Gastrocnemius medialis (tissue), 4 donors: ENCODE measurements around the gene FRY. TPM values are rescaled to one million over a fixed set of nuclear protein-coding genes. Genes with fewer than 3 reads are reported as not detected.
A peak's percentile ranks its signal among the peaks of the same experiment; 100 is the strongest.

Experiments used
- ATAC-seq, 2 donors: fragments of 150-250 bp; one replicate each; pipeline ENCODE4 v1.9.1; 2016
- DNase-seq, 2 donors: peaks; one replicate each; pipeline ENCODE4 v3.0.0-alpha.2; 2019
- H3K27ac ChIP-seq, 4 donors: fragments of 200-600 bp; sonication (generic); 1 replicate in 1 of 4; 2 replicates in 3 of 4; pipeline ENCODE4 v1.5.1; 2016 to 2018; ENCODE audit warnings: mild to moderate bottlenecking in 2 of 4, moderate library complexity in 1 of 4
- H3K27me3 ChIP-seq, 3 donors: fragments of 200-600 bp; sonication (generic) in 2 of 3; 1 replicate in 1 of 3; 2 replicates in 2 of 3; pipeline versions ENCODE4 v1.5.1 to v1.6.0; 2016 to 2019; ENCODE audit warnings: mild to moderate bottlenecking in 1 of 3, moderate library complexity in 1 of 3
- H3K36me3 ChIP-seq, 2 donors: fragments of 200-600 bp; sonication (generic) in 1 of 2; one replicate each; pipeline ENCODE4 v1.5.1; 2017 to 2018
- H3K4me1 ChIP-seq, 2 donors: fragments of 200-600 bp; sonication (generic) in 1 of 2; one replicate each; pipeline ENCODE4 v1.5.1; 2016 to 2017; ENCODE audit warnings: mild to moderate bottlenecking in 2 of 2
- H3K4me3 ChIP-seq, 4 donors: fragments of 200-600 bp; sonication (generic) in 3 of 4; 1 replicate in 1 of 4; 2 replicates in 3 of 4; pipeline ENCODE4 v1.5.1; 2016 to 2019; ENCODE audit warnings: mild to moderate bottlenecking in 2 of 4
- H3K9me3 ChIP-seq, 3 donors: fragments of 200-600 bp; sonication (generic) in 2 of 3; 1 replicate in 1 of 3; 2 replicates in 2 of 3; pipeline ENCODE4 v1.5.1; 2016 to 2019
- POLR2A ChIP-seq, 2 donors: fragments of 450-650 bp; IDR thresholded peaks; one replicate each; pipeline ENCODE4 v1.6.1; 2017; ENCODE audit warnings: antibody characterized with exemption in 2 of 2, mild to moderate bottlenecking in 2 of 2, moderate library complexity in 2 of 2
- in situ Hi-C, 4 donors: fragments of 200-750 bp; cut with MboI; loops; one replicate each; pipeline versions ENCODE4 v1.15.0 to v1.8.0; 2017; ENCODE audit warnings: low sequenced_read_pairs in 4 of 4
- intact Hi-C: fragments of 100-400 bp; cut with DNase I; formaldehyde crosslinking; loops from one replicate; pipeline ENCODE4 v1.15.1; 2023; ENCODE audit warnings: low total_unique reads
- total RNA-seq, 4 donors: library from RNA; depleted of rRNA; stranded (reverse); fragments of >200 nt; gene quantifications; one replicate each; pipeline versions ENCODE4 v1.1.0 to v1.2.3, GENCODE V29; 2016
- TF ChIP-seq, protein P1 (sequence below), 5 experiments: fragments of 450-650 bp in 3 of 5; fragments of 200-600 bp in 2 of 5; sonication (generic) in 2 of 5; IDR thresholded peaks in 4 of 5; conservative IDR thresholded peaks in 1 of 5; 1 replicate in 4 of 5; 2 replicates in 1 of 5; pipeline ENCODE4 v1.5.1; 2016 to 2019; ENCODE audit warnings: antibody characterized with exemption in 5 of 5, mild to moderate bottlenecking in 3 of 5, moderate library complexity in 3 of 5

FRY gene
- total RNA-seq, 4 donors from 2014 or later = 10.1 to 48.3 (median 21.4) TPM

GRCh38 chr13:32142956-32143375 lies 111.4 kb downstream of the FRY start:
- no peak for TF ChIP-seq POLR2A (IDR thresholded peaks at IDR 0.05)
- TF ChIP-seq, protein P1, sequence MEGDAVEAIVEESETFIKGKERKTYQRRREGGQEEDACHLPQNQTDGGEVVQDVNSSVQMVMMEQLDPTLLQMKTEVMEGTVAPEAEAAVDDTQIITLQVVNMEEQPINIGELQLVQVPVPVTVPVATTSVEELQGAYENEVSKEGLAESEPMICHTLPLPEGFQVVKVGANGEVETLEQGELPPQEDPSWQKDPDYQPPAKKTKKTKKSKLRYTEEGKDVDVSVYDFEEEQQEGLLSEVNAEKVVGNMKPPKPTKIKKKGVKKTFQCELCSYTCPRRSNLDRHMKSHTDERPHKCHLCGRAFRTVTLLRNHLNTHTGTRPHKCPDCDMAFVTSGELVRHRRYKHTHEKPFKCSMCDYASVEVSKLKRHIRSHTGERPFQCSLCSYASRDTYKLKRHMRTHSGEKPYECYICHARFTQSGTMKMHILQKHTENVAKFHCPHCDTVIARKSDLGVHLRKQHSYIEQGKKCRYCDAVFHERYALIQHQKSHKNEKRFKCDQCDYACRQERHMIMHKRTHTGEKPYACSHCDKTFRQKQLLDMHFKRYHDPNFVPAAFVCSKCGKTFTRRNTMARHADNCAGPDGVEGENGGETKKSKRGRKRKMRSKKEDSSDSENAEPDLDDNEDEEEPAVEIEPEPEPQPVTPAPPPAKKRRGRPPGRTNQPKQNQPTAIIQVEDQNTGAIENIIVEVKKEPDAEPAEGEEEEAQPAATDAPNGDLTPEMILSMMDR (IDR thresholded peaks at IDR 0.05 in 4 of 5, conservative IDR thresholded peaks at IDR 0.05 in 1 of 5) = no peak
- no peak for ATAC-seq
- H3K4me1 ChIP-seq = no peaks in the 10 kb centered on the region
- no peaks in the 10 kb centered on the region for H3K27me3 ChIP-seq
- peaks cover 0 to 16% of the 10 kb centered on the region in 2 donors for H3K36me3 ChIP-seq
- in situ Hi-C loops = no loop called here
- H3K4me3 ChIP-seq = no peak overlapping the region
- H3K27ac ChIP-seq = no peak overlapping the region
- DNase-seq = no peak
- no peaks in the 10 kb centered on the region for H3K9me3 ChIP-seq
- intact Hi-C loops = no loop called here

DNA sequence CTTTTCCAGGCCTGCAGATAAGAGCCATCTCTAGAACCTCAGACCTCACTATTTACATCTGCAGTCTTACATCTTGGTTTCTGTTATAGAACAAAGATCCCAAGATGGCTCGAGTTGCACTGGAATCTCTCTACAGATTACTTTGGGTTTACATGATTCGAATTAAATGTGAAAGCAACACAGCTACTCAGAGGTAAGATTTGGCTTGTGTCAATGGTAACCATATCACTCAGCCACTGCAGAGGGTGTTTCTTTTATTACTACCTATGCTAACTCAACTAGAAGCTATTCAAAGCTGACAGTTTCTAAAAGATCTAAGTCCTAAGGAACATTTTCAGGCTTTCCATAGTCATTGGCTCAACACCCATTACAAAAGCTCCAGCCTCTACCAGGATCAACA lies 115.6 kb downstream of the FRY start:
- H3K9me3 ChIP-seq = no peaks in the 10 kb centered on the region
- in situ Hi-C loops = no loop called here
- no peak overlapping the region for H3K4me3 ChIP-seq
- H3K27ac ChIP-seq = no peak overlapping the region
- no peak for DNase-seq
- H3K36me3 ChIP-seq = peaks cover 0 to 19% of the 10 kb centered on the region in 2 donors
- no peaks in the 10 kb centered on the region for H3K27me3 ChIP-seq
- no peak for ATAC-seq
- no peaks in the 10 kb centered on the region for H3K4me1 ChIP-seq
- intact Hi-C loops = no loop called here
- TF ChIP-seq, protein P1 (IDR thresholded peaks at IDR 0.05 in 4 of 5, conservative IDR thresholded peaks at IDR 0.05 in 1 of 5) = no peak
- TF ChIP-seq POLR2A (IDR thresholded peaks at IDR 0.05) = no peak

DNA sequence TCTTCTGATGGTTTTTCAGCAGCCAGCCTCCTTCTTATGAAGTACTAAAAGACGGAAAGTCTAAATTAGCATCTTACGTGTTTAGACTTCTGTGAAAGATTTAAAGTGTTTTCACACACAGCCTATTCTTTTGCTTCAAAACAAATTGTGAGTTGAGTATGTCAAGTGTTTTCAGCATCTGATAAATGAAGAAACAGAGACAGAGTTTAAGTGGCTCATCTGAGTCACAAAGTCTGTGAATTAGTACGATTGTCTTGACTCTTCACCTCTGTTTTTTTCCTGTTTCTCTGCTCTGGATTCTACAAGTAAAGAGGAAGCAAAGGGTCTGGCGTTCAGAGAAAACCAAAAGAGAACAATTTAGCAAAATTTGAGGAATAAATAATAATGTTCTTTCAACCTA lies 116.4 kb downstream of the FRY start:
- Histone ChIP-seq H3K27me3 (no peaks in the 10 kb centered on the region), H3K4me1 (no peaks in the 10 kb centered on the region), H3K4me3 (no peak overlapping the region), H3K9me3 (no peaks in the 10 kb centered on the region), H3K27ac (peak overlapping the region in 1 of 4 donors; percentile 15), H3K36me3 (peaks cover 0 to 20% of the 10 kb centered on the region in 2 donors)
- intact Hi-C loops = no loop called here
- ATAC-seq (no peak), DNase-seq (no peak)
- in situ Hi-C loops = no loop called here
- no peak for TF ChIP-seq POLR2A (IDR thresholded peaks at IDR 0.05)
- TF ChIP-seq, protein P1 (IDR thresholded peaks at IDR 0.05 in 4 of 5, conservative IDR thresholded peaks at IDR 0.05 in 1 of 5) = no peak

GRCh38 chr13:32150239-32150638 lies 118.7 kb downstream of the FRY start:
- in situ Hi-C loops = no loop called here
- H3K4me3 ChIP-seq = no peak overlapping the region
- intact Hi-C loops = no loop called here
- no peak for TF ChIP-seq POLR2A (IDR thresholded peaks at IDR 0.05)
- TF ChIP-seq, protein P1 (IDR thresholded peaks at IDR 0.05 in 4 of 5, conservative IDR thresholded peaks at IDR 0.05 in 1 of 5) = no peak
- DNase-seq = no peak
- no peaks in the 10 kb centered on the region for H3K9me3 ChIP-seq
- ATAC-seq = no peak
- peaks cover 0 to 20% of the 10 kb centered on the region in 2 donors for H3K36me3 ChIP-seq
- H3K27ac ChIP-seq = peak overlapping the region; percentile 25 to 53 (median 36)
- H3K4me1 ChIP-seq = no peaks in the 10 kb centered on the region
- H3K27me3 ChIP-seq = no peaks in the 10 kb centered on the region

DNA sequence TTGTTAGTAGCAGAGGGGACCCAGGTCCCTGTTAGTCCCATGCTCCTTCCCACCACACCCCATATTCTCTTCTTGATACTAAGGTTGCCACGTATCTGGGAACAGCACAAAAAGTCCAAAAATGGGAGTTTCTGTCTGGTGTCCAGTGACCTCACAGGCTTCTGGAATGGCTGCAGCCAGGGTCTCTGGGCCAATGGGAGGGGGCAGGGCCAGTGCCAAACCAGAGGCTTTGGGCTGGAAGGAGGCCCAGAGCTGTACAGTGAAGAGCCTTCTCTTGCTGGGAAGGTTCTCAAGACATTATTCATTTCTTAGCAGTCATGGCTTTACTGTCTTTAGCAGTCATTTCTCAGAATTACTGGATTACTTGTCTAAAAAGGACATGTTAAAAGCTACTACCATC lies 119.2 kb downstream of the FRY start:
- peak in 1 of 2 donors; percentile 48 for DNase-seq
- no peak for TF ChIP-seq POLR2A (IDR thresholded peaks at IDR 0.05)
- TF ChIP-seq, protein P1 (IDR thresholded peaks at IDR 0.05 in 4 of 5, conservative IDR thresholded peaks at IDR 0.05 in 1 of 5) = no peak
- H3K27ac ChIP-seq = peak overlapping the region; percentile 25 to 53 (median 36)
- H3K9me3 ChIP-seq = no peaks in the 10 kb centered on the region
- peaks cover 0 to 20% of the 10 kb centered on the region in 2 donors for H3K36me3 ChIP-seq
- peak in 1 of 2 donors; percentile 51 for ATAC-seq
- no peaks in the 10 kb centered on the region for H3K27me3 ChIP-seq
- in situ Hi-C loops (no loop called here), intact Hi-C loops (no loop called here)
- H3K4me1 ChIP-seq = no peaks in the 10 kb centered on the region
- no peak overlapping the region for H3K4me3 ChIP-seq
